WI38 (cell line): ENCODE data around the gene PDCD1.

Experiments used
- H3K4me3 ChIP-seq: 2 replicates; pipeline ENCODE4 v1.5.1; 2011; ENCODE audit warnings: low read depth, mild to moderate bottlenecking, control low read depth, low read length
- TF ChIP-seq, protein P1 (sequence below): IDR thresholded peaks from 2 replicates; pipeline ENCODE4 v1.5.1; 2012; ENCODE audit warnings: low read depth, mild to moderate bottlenecking, control low read depth, low read length

PDCD1 gene

DNA sequence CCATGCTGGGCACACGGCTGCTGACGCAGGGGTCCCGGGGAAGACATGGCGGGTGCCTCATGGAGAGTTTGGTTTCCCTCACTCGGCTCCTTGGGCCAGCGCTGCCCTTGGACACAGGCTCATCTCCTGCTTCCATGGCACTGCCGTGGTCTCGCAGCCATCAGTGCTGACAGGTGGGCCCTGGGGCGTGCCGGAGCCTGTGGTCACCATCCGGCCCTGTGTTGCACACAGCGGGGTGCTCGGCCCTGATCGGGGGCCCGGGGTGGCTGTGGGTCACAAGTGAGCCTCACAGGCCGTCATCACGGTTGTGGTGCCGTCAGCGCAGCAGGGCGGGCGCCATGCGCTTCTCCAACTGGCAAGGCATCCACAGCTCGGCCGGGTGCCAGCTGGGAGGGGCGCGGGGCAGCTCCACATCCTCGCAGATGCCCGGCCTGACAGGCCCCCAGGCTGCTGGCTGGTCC is 11.4 kb upstream of the PDCD1 start:
- no peak overlapping the region for H3K4me3 ChIP-seq
- TF ChIP-seq, protein P1, sequence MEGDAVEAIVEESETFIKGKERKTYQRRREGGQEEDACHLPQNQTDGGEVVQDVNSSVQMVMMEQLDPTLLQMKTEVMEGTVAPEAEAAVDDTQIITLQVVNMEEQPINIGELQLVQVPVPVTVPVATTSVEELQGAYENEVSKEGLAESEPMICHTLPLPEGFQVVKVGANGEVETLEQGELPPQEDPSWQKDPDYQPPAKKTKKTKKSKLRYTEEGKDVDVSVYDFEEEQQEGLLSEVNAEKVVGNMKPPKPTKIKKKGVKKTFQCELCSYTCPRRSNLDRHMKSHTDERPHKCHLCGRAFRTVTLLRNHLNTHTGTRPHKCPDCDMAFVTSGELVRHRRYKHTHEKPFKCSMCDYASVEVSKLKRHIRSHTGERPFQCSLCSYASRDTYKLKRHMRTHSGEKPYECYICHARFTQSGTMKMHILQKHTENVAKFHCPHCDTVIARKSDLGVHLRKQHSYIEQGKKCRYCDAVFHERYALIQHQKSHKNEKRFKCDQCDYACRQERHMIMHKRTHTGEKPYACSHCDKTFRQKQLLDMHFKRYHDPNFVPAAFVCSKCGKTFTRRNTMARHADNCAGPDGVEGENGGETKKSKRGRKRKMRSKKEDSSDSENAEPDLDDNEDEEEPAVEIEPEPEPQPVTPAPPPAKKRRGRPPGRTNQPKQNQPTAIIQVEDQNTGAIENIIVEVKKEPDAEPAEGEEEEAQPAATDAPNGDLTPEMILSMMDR, result no peak

DNA sequence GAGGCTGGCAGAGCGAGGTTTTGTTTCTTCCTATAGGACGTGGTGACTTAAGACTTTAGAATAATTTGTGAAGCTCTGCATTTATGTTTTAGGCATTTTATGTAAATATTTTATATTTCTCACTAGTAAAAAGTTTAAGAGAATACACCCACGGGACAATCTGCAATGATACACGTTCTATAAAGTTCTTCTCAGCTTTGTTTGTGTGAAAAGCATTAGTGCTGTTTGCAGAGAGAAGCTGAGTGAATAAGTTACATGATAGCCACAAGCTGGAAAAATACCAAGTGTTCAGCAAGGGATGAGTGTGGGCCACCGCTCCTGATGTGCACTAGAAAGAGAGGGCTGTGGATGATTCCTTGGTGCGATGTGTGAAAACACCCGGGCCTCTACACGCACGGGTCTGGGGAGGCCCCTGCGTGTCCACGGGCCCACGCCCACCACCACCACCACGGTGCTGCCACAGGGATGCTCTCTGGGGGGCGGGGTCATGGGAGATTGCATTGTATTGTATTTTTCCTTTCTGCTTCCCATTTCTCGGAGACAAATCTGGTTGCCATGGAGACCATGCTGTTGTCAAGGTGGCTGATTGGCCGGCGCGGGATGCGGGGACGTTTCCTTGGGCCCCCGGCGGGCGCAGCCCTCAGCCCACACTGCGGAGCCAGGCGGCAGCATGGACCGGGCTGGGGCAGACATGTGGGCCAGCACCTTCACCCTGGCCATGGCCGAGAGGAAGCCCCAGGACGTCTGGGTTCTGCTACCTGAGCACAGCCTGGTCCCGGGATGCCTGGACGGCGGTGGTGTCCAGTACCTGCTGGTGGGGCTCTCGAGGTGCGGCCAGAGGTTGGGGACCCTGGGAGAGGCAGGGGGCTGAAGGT is 10.6 kb upstream of the PDCD1 start, which contains the start of gene RTP5:
RTP5 (plus strand) TSS at position 643 of the 875 bp plus-strand sequence; CDS start at position 671, 28 bp downstream.
- no peak within 1 kb of the TSS for H3K4me3 ChIP-seq
- TF ChIP-seq, protein P1, result no peak

DNA sequence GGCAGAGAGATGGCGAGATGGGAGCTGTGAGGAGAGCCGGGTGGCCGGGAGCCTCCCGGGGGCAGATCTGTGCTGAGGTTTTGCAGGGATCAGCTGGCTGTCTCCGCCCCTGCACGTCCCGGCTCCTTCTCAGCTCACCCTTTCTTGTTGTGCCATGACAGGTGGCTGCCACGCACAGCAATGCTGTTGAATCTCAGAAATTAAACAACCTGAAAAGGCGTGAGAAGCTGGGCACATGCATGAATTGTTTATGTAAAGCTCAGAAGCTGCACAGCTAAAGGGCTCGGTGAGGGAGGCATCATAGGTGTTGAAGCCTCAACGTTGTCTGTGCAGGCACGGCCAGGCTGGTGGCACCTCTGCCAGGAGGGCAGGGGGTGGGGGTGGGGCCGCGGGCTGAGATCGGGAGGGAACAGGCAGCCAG is 10.0 kb upstream of the PDCD1 start:
- no peak overlapping the region for H3K4me3 ChIP-seq

DNA sequence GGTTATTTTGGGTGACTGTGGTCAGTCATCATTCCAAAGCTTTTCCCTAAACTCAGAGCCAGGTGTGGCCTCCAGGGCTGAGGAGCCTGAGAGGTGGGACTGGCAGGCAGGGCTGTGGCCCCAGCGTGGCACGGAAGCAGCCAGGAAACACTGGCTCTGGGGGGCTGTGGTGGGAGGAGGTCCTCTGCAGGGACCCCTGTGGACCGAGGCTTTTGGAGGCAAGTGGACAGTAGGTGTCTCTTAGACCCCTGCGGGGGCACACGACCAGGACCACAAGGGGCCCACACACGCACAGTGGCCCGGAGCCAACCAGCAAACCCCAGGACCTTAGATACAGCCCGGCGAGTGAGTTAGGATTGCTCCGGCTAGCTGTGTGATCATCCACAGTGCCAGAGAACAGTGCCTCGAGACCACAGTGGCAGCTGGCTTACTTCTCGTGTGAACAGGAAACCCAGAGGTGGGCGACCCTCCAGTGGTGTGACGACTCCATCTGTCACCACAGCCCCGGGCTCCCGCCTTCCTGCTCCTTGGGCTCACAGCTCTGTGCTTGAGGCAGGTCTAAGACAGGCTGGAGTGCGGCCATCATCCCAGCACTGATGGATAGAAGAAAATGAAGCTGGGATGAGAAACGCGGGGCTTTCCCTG is 9.2 kb upstream of the PDCD1 start:
- no peak overlapping the region for H3K4me3 ChIP-seq
- TF ChIP-seq, protein P1, result no peak

More for the DNA sequence above, 10.0 kb upstream of the PDCD1 start:
- TF ChIP-seq, protein P1, result no peak

DNA sequence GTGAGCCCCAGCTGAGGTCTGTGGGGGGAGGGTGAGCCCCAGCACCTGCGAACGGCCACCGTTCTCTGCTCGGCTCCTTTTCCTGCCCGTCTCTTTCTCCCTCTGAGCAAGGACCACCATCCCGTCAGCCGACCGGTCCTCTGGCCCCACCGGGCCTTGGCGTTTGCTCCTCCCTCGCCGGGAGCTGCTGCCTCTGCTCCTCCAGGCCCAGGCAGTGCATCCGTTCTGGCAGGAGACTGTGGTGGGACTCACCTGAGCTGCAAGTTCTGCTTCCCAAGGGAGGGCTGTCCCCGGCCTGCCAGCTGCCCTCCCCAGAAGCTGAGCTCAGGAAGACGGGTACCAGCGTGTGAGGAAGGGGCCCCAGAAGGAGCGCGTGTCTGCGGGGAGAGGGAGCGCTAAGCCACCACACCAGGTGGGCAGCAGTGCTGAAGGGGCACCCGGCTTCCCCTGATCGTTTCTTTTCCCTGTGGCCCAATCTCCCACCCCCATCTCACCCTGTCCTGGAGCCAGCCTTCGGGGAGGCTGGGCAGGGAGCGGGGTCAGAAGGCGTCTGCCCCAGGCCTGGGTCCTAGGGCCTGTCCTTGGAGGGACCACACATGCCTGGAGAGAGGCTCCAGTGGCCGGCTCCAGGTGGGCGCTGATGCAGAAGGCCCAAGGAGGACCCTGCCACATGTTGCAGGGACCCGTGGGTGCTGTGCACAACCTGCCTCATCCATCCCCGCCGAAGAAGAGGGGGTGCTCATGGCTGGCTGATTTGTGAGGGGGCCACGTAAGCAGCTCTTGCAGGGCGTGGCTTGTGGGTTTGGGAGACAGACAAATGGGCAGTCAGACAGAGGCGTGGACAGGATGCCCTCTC is 8.3 kb upstream of the PDCD1 start:
- no peak overlapping the region for H3K4me3 ChIP-seq
- TF ChIP-seq, protein P1, result no peak

DNA sequence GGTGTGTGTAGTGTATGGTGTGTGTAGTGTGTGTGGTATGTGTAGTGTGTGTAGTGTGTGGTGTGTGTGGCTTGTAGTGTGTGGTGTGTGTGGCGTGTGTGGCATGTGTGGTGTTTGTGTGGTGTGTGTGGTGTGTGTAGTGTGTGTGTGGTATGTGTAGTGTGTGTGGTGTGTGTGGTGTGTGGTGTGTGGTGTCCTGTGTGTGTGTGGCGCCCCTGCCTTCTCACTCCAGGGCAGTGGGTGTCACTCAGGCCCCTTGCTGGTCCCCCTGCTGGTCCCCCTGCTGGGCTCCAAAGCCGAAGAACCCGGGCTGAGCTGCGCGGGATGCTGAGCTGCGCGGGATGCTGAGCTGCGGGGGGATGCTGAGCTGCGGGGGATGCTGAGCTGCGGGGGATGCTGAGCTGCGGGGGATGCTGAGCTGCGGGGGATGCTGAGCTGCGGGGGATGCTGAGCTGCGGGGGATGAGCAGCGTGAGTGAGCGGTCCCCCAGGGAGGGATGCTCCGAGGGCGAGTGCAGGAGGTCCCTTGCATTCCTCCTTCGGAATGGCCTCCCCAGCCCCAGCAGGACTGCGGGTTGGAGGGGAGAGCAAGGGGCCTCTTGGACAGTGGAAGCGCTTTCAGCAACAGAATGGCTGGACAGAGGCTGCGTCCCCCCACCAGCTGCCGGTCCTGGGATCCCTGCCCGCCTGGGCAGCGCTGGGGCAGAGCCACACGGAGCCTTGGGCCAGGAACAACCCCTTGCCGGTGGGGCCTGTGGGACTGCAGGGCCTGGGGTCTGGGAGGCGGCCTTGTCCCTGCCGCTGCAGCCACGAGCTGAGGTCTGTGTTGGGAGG is 7.5 kb upstream of the PDCD1 start:
- TF ChIP-seq, protein P1, result no peak
- H3K4me3 ChIP-seq, result no peak overlapping the region
